Fibroblast of skin of right quadriceps (primary cell): ENCODE data around the gene ZNF106.

Source experiments
- DNase-seq: peaks from one replicate; pipeline ENCODE4 v3.0.0-alpha.2; 2013

Gene ZNF106

GRCh38 chr15:42404461-42405235 is 86.3 kb downstream of the ZNF106 start:
- DNase-seq: no peak

DNA sequence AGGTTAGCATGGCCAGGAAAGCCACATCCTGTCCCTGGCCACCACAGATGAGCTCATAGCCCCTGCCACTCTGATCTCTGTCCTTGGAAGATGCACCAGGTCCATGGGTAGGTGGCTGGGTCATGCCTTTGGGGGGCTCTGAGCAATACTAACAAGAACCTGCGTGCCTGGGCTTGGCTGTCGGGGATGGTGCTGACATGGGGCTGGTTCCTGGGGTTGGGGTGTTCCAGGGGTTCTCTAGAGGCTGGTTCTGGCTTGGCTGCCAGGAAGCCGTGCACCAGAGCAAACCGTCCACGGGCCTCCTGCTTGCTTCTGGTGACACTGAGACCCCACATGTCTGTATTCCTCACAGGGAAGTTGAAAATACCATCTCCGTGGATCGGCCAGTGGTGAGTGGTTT is 87.6 kb downstream of the ZNF106 start:
- DNase-seq: no peak

- no peak for DNase-seq
Measured at GRCh38 chr15:42402455-42403205, 88.3 kb downstream of the ZNF106 start.

- no peak for DNase-seq
Measured at GRCh38 chr15:42401544-42402454, 89.1 kb downstream of the ZNF106 start.

DNA sequence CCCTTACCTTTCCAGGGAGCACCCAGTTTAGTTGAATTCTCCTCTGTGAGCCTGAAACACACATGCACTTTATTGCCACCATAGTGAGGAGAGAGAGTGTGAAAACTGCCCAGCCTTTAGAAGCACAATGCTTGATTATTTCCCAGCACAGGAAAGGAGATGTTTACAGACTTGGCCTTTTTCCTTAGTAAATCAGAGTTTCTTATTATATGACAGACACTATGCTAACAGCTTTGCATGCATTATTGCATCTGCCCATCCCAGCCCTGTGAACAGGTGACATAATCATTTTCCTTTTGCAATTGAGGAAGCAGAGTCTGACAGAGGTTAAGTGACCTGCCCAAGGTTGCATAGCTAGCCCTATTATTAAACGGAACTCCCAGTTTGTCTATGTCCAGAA is 95.1 kb downstream of the ZNF106 start:
- no peak for DNase-seq

GRCh38 chr15:42394106-42394505 is 96.8 kb downstream of the ZNF106 start:
- DNase-seq: no peak

GRCh38 chr15:42392309-42393024 is 98.5 kb downstream of the ZNF106 start:
- no peak for DNase-seq

DNA sequence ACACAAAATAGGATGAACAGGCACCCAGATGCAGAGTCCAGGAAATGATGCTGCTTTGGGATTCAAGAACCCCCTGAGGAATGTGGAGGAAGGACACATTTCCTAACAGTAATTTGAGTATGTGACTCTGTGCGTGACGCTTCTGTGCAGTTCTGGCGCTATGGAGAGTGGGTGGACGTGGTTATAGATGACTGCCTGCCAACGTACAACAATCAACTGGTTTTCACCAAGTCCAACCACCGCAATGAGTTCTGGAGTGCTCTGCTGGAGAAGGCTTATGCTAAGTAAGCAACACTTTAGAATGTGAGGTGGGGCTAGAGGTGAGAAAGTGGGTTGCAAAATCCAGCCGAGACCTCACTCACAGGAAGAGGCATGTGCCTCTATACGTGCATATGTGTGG is 103.3 kb downstream of the ZNF106 start:
- peak; percentile 25 for DNase-seq

DNA sequence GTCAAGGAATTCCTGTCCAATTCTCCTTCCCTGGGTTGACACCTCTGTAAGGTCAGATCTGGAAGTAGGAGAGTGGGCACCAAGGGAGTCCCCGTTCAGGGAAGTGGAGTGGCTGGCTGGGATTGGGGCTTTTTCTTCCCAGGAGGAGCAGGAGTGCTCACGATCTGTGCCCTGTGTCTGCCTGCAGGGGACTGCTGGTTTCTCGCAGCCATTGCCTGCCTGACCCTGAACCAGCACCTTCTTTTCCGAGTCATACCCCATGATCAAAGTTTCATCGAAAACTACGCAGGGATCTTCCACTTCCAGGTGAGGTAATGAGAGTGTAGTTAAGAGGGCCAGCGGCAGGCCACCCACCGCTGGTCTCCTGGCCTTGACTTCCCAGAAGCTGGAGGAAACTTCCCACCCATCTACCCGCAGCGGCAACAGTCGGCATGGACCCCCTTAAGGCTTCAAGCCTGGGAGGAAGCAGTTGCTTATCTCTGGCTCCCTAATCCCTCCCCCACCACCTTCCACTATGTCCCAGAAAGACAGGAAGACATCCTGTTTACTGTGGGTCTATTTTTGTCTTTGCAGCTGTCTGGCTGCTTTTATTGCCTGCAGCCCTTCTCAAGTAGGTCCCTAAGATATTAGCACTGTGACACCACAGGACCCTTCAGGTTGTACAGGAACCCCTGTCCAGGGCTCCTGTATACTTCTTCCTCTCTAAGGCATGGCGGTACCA is 104.8 kb downstream of the ZNF106 start:
- DNase-seq: no peak

GRCh38 chr15:42385206-42385979 is 105.5 kb downstream of the ZNF106 start:
- peak; percentile 45 for DNase-seq

DNA sequence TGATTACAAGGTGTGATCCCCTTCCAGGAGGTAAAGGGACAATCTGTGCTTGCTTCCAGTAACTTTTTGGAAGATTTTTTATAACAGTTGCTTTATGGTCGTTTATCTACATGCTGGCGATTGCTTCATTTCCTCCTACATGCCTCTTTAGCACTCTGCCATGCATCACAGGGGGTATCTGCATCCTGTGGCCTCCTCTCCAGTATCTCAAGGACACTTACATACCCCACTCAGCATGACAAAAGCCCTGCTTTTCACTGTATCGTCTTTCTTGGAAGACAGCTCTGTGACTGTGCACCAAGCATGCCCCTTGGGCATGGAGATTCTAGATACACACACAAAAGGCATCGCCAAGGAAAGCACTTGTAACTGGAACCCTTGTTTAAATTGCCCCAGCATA is 106.3 kb downstream of the ZNF106 start:
- no peak for DNase-seq

GRCh38 chr15:42378011-42378410 is 112.9 kb downstream of the ZNF106 start:
- no peak for DNase-seq

- no peak for DNase-seq
Measured at GRCh38 chr15:42375941-42376340, 115.0 kb downstream of the ZNF106 start.

- no peak for DNase-seq
Measured at GRCh38 chr15:42375252-42375651, 115.7 kb downstream of the ZNF106 start.

- DNase-seq: no peak
Measured at GRCh38 chr15:42374810-42375209, 116.1 kb downstream of the ZNF106 start.

DNA sequence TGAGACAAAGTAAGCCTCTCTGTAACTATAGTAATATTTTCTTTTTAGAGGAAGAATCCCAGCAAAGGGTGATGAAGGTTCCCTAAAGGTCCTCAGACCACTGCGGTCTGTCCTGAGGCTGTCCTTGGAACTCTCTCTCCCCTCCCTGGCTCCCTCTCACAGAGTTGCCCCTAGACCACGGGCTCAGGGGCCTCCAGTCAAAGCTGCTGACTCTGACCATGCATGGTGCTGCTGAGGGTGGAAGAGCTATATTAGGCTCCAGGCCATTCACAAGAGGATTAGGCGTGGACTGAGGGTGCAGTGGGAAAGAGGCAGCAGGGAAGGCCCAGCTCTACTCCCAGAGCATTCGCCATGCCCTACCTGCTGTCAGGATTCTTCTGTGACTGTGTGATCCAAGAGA is 117.0 kb downstream of the ZNF106 start:
- no peak for DNase-seq

DNA sequence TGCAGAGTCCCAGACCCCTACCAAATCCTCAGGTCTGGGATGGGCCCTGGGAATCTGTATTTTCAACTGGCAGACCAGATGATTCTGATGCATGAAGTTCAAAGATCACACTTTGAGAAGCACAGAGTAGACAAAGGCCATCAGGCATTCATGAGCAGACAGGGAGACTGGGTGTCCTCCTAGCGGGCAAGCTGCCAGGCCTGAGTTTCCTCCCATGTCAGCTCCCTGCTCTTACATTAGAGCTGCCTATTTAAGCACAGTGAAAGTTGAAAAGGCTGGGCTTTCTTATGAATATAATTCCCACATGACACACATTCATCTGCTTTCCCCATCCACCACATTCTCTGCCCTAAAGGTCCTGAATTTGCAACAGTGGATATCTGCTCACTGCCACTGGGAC is 117.7 kb downstream of the ZNF106 start:
- DNase-seq: no peak

DNA sequence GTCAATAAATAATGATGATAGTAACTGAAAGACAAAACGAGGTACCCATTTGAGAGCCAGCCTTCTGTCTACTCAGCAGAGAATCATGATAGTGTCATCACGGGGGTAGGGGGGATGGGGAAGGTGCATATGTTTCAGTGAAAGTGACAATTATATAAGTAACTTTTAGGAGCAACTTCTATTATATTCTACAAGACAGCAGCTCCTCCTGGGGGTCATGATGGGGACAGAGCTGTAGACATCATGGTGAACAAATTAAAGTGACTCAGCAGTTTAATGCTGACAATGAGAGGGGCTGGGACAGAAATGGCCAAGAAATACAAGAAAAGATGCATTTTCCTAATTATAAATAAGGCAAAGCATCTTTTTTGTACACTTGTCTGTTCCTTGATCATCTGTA is 119.8 kb downstream of the ZNF106 start:
- peak; percentile 28 for DNase-seq

GRCh38 chr15:42368096-42368495 is 122.8 kb downstream of the ZNF106 start:
- peak; percentile 43 for DNase-seq

DNA sequence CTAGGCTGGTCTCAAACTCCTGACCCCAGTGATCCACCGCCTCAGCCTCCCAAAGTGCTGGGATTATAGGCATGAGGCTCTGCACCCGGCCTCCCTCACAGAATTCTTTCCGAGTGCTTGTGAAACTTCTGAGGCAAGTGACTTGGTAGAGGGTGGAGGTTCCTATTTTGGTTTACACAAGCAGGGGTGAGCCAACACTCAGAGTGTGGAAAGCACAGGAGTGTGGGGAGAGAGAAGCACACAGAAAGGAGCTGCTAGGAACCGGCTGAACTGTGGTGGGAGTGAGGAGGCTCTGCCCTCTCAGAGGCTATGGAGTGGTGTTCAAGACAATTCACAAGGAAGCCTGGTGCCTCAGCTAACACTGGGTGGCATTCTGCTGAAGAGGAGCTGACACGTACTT is 123.9 kb downstream of the ZNF106 start:
- no peak for DNase-seq

GRCh38 chr15:42365921-42366550 is 124.9 kb downstream of the ZNF106 start:
- DNase-seq: no peak
